Stimulated activated CD4-positive, alpha-beta T cell treated with anti-CD3 and anti-CD28 coated beads, TNF-alpha, amount 100 ng/mL, for 48 hours (primary cell): Measurements from ENCODE around the gene ZBTB16.

Experiments used
- DNase-seq, 3 donors: peaks; one replicate each; pipeline ENCODE4 v3.0.0-alpha.2; 2020; ENCODE audit warnings: low read depth in 3 of 3

The ZBTB16 gene

GRCh38 chr11:114187173-114187572 lies 127.7 kb downstream of the ZBTB16 start:
- DNase-seq = no peak

- no peak for DNase-seq
Measured at GRCh38 chr11:114188851-114189570, 129.5 kb downstream of the ZBTB16 start.

GRCh38 chr11:114190630-114191029 lies 131.1 kb downstream of the ZBTB16 start:
- DNase-seq = no peak

GRCh38 chr11:114191893-114192292 lies 132.4 kb downstream of the ZBTB16 start:
- no peak for DNase-seq

- DNase-seq = no peak
Measured at GRCh38 chr11:114192841-114193389, 133.4 kb downstream of the ZBTB16 start.

- no peak for DNase-seq
Measured at GRCh38 chr11:114193730-114194679, 134.5 kb downstream of the ZBTB16 start.

GRCh38 chr11:114194702-114195101 lies 135.2 kb downstream of the ZBTB16 start:
- DNase-seq = no peak

GRCh38 chr11:114195151-114195550 lies 135.6 kb downstream of the ZBTB16 start:
- DNase-seq = no peak

- no peak for DNase-seq
Measured at GRCh38 chr11:114195981-114196731, 136.6 kb downstream of the ZBTB16 start.

GRCh38 chr11:114196997-114197703 lies 137.6 kb downstream of the ZBTB16 start:
- no peak for DNase-seq

GRCh38 chr11:114197799-114198500 lies 138.4 kb downstream of the ZBTB16 start:
- DNase-seq = no peak

GRCh38 chr11:114199051-114199450 lies 139.5 kb downstream of the ZBTB16 start:
- DNase-seq = no peak

GRCh38 chr11:114200351-114201133 lies 141.0 kb downstream of the ZBTB16 start:
- DNase-seq = no peak

- no peak for DNase-seq
Measured at GRCh38 chr11:114201219-114201618, 141.7 kb downstream of the ZBTB16 start.

GRCh38 chr11:114202011-114202609 lies 142.6 kb downstream of the ZBTB16 start:
- no peak for DNase-seq

- DNase-seq = no peak
Measured at GRCh38 chr11:114207096-114207495, 147.6 kb downstream of the ZBTB16 start.

GRCh38 chr11:114208377-114208776 lies 148.9 kb downstream of the ZBTB16 start:
- peak in 1 of 3 donors; percentile 2 for DNase-seq

- DNase-seq = no peak
Measured at GRCh38 chr11:114209343-114209742, 149.8 kb downstream of the ZBTB16 start.

GRCh38 chr11:114209904-114210303 lies 150.4 kb downstream of the ZBTB16 start:
- DNase-seq = no peak
